Measurements from ENCODE around the gene VAMP5. TPM values are rescaled to one million over a fixed set of nuclear protein-coding genes. Genes with fewer than 3 reads are reported as not detected.

Gene VAMP5
- total and polyA plus RNA-seq, 2 experiments from 2014 or later: 0.87 to 7.8 TPM

- Mint-ChIP-seq H3K36me3 (ENCODE audit: low read depth) (peaks cover 84% of the 10 kb centered on the region), H3K4me3 (no peak overlapping the region), H3K27ac (no peak overlapping the region; the same call in 1 of the 2 replicates), H3K9me3 (no peaks in the 10 kb centered on the region; the same call in 2 of the 3 replicates), H3K4me1 (peaks cover 26% of the 10 kb centered on the region), H3K27me3 (ENCODE audit: insufficient read depth, low read depth, poor library complexity) (peaks cover 21% of the 10 kb centered on the region)
- Histone ChIP-seq H3K4me2 (no peak overlapping the region), H3F3A (replicated peaks; ENCODE audit: low read depth) (peaks cover 52% of the 10 kb centered on the region), H3K27me3 (ENCODE audit: insufficient read depth) (no peaks in the 10 kb centered on the region), H3K36me3 (ENCODE audit: insufficient read depth) (peaks cover 59% of the 10 kb centered on the region), H3K4me3 (no peak overlapping the region), H3K9me2 (ENCODE audit: insufficient read depth) (no peaks in the 10 kb centered on the region), H4K20me1 (replicated peaks; ENCODE audit: insufficient read depth) (peaks cover 12% of the 10 kb centered on the region), H3K4me1 (ENCODE audit: insufficient read depth) (no peaks in the 10 kb centered on the region), H3K27ac (ENCODE audit: low read depth) (no peak overlapping the region; the same call in 1 of the 2 replicates), H3K79me2 (replicated peaks; ENCODE audit: insufficient read depth) (peaks cover 6% of the 10 kb centered on the region), H2AFZ (no peak overlapping the region)
- DNase-seq (ENCODE audit: low spot score) (no peak), ATAC-seq (peak; percentile 6; the same call in 2 of the 3 replicates)
- TF ChIP-seq EZH2 (IDR thresholded peaks at IDR 0.05; ENCODE audit: low read depth, unreplicated experiment) (no peak), NANOG (IDR thresholded peaks at IDR 0.05; ENCODE audit: borderline replicate concordance) (no peak), POLR2AphosphoS5 (IDR thresholded peaks at IDR 0.05; ENCODE audit: low read depth) (no peak)
These were observed 37.0 kb upstream of the VAMP5 start for GRCh38 chr2:85547089-85547858.

- no peaks in the 10 kb centered on the region; the same call in 2 of the 3 replicates for H3K9me3 Mint-ChIP-seq
- no peak overlapping the region for H3K4me3 ChIP-seq
- H3K4me1 Mint-ChIP-seq: peaks cover 18% of the 10 kb centered on the region
- no peak overlapping the region for H3K4me2 ChIP-seq
- H3K4me1 ChIP-seq (ENCODE audit: insufficient read depth): no peaks in the 10 kb centered on the region
- H3K36me3 Mint-ChIP-seq (ENCODE audit: low read depth): peaks cover 82% of the 10 kb centered on the region
- H2AFZ ChIP-seq: no peak overlapping the region
- no peak overlapping the region; the same call in 1 of the 2 replicates for H3K27ac ChIP-seq (ENCODE audit: low read depth)
- H3K4me3 Mint-ChIP-seq: no peak overlapping the region
- peaks cover 45% of the 10 kb centered on the region for H3F3A ChIP-seq (replicated peaks; ENCODE audit: low read depth)
- H3K27me3 Mint-ChIP-seq (ENCODE audit: insufficient read depth, low read depth, poor library complexity): peaks cover 18% of the 10 kb centered on the region
- DNase-seq (ENCODE audit: low spot score) (no peak), ATAC-seq (no peak)
- no peak overlapping the region for H3K27ac Mint-ChIP-seq
- no peaks in the 10 kb centered on the region for H3K27me3 ChIP-seq (ENCODE audit: insufficient read depth)
- H3K36me3 ChIP-seq (ENCODE audit: insufficient read depth): peaks cover 51% of the 10 kb centered on the region
- H3K79me2 ChIP-seq (replicated peaks; ENCODE audit: insufficient read depth): no peaks in the 10 kb centered on the region
- H4K20me1 ChIP-seq (replicated peaks; ENCODE audit: insufficient read depth): peaks cover 4% of the 10 kb centered on the region
- no peaks in the 10 kb centered on the region for H3K9me2 ChIP-seq (ENCODE audit: insufficient read depth)
- TF ChIP-seq ZNF331 (CRISPR knock-in tag; IDR thresholded peaks at IDR 0.05; ENCODE audit: low read depth) (no peak), ETS1 (IDR thresholded peaks at IDR 0.05) (no peak), EZH2phosphoT487 (IDR thresholded peaks at IDR 0.05; ENCODE audit: unreplicated experiment) (no peak), STAT1 (IDR thresholded peaks at IDR 0.05; ENCODE audit: unreplicated experiment) (no peak), EZH2 (IDR thresholded peaks at IDR 0.05; ENCODE audit: low read depth, unreplicated experiment) (no peak), CTCF (conservative IDR thresholded peaks at IDR 0.05; ENCODE audit: low read depth in 2 of 2) (no peak), POLR2AphosphoS5 (IDR thresholded peaks at IDR 0.05; ENCODE audit: low read depth) (no peak), NANOG (IDR thresholded peaks at IDR 0.05; ENCODE audit: borderline replicate concordance) (no peak), ZNF114 (CRISPR knock-in tag; IDR thresholded peaks at IDR 0.05) (no peak), REST (IDR thresholded peaks at IDR 0.05; ENCODE audit: unreplicated experiment) (no peak), JUNB (IDR thresholded peaks at IDR 0.05; ENCODE audit: unreplicated experiment) (no peak)
These were observed 36.2 kb upstream of the VAMP5 start for GRCh38 chr2:85547859-85548607.

Measured in GM23338 (cell line).